WTC11 (cell line): ENCODE measurements around the gene TMEM39A. TPM values are rescaled to one million over a fixed set of nuclear protein-coding genes. Genes with fewer than 3 reads are reported as not detected.

Source experiments
- ATAC-seq: fragments of 200-7000 bp; cut with Tn5 transposase; 2 replicates; pipeline ENCODE4 v1.10.0; 2021; ENCODE audit warnings: mild to moderate bottlenecking, moderate library complexity
- CTCF ChIA-PET: fragments of 300-600 bp; sonication (Branson Sonifier 250); formaldehyde crosslinking; loops from one replicate; lab custom pipeline; 2021; ENCODE audit warnings: antibody characterized with exemption; lab: Charles Lee
- POLR2A ChIA-PET: fragments of 350-600 bp; sonication (Branson Sonifier 250); formaldehyde crosslinking; loops from one replicate; lab custom pipeline; 2021; ENCODE audit warnings: antibody characterized with exemption; lab: Charles Lee
- DNase-seq: peaks from one replicate; pipeline ENCODE4 v3.0.0; 2021; ENCODE audit warnings: low spot score
- H3K27ac Mint-ChIP-seq: 2 replicates; pipeline ENCODE4 v1.8.0; 2021; ENCODE audit warnings: mixed read lengths
- H3K27me3 Mint-ChIP-seq: 2 replicates; pipeline ENCODE4 v1.8.0; 2021; ENCODE audit warnings: low read depth, mild to moderate bottlenecking, moderate library complexity, mixed read lengths
- H3K36me3 Mint-ChIP-seq: 2 replicates; pipeline ENCODE4 v1.8.0; 2021; ENCODE audit warnings: mixed read lengths
- H3K4me1 Mint-ChIP-seq: 2 replicates; pipeline ENCODE4 v1.8.0; 2022; ENCODE audit warnings: mixed read lengths
- H3K4me3 Mint-ChIP-seq: 2 replicates; pipeline ENCODE4 v1.8.0; 2021; ENCODE audit warnings: mild to moderate bottlenecking, moderate library complexity, mixed read lengths
- H3K9me3 Mint-ChIP-seq: 2 replicates; pipeline ENCODE4 v1.8.0; 2021; ENCODE audit warnings: mixed read lengths
- CREB1 ChIP-seq: sonication (generic); formaldehyde crosslinking; IDR thresholded peaks from 2 replicates; pipeline ENCODE4 v1.8.0; 2023; ENCODE audit warnings: mild to moderate bottlenecking, missing genetic modification reagents
- FOXJ3 ChIP-seq: sonication (generic); formaldehyde crosslinking; IDR thresholded peaks from 2 replicates; pipeline ENCODE4 v1.9.0; 2021; ENCODE audit warnings: missing genetic modification reagents, mild to moderate bottlenecking, borderline replicate concordance
- JAZF1 ChIP-seq: fragments of 250-450 bp; sonication (Bioruptor Pico); IDR thresholded peaks from 2 replicates; pipeline ENCODE4 v1.9.0; 2021; ENCODE audit warnings: moderate library complexity, mild to moderate bottlenecking, inconsistent platforms
- KAT7 ChIP-seq: sonication (generic); formaldehyde crosslinking; IDR thresholded peaks from 2 replicates; pipeline ENCODE4 v1.8.1; 2023; ENCODE audit warnings: missing genetic modification reagents, mild to moderate bottlenecking, borderline replicate concordance
- PRRX2 ChIP-seq: fragments of 250-450 bp; sonication (Bioruptor Pico); IDR thresholded peaks from 2 replicates; pipeline ENCODE4 v1.8.0; 2021; ENCODE audit warnings: mild to moderate bottlenecking
- ZNF423 ChIP-seq: fragments of 250-450 bp; sonication (Bioruptor Pico); IDR thresholded peaks from 2 replicates; pipeline ENCODE4 v2.1.2; 2022; ENCODE audit warnings: mild to moderate bottlenecking, moderate library complexity
- ZNF671 ChIP-seq: fragments of 250-450 bp; sonication (Bioruptor Pico); IDR thresholded peaks from 2 replicates; pipeline ENCODE4 v1.8.0; 2021; ENCODE audit warnings: mild to moderate bottlenecking
- total RNA-seq: library from RNA; stranded (reverse); gene quantifications from 3 replicates; pipeline ENCODE4 v1.2.3, GENCODE V29; 2021
- TF ChIP-seq, protein P1 (sequence below): fragments of 250-450 bp; sonication (Bioruptor Pico); conservative IDR thresholded peaks from 2 replicates; pipeline ENCODE4 v1.9.0; 2021; ENCODE audit warnings: mild to moderate bottlenecking
- TF ChIP-seq, protein P2 (sequence below): fragments of 250-450 bp; sonication (Bioruptor Pico); IDR thresholded peaks from 2 replicates; pipeline ENCODE4 v1.8.0; 2021; ENCODE audit warnings: mild to moderate bottlenecking
- TF ChIP-seq, protein P3 (sequence below): sonication (generic); formaldehyde crosslinking; IDR thresholded peaks from 2 replicates; pipeline ENCODE4 v1.8.0; 2022; ENCODE audit warnings: mild to moderate bottlenecking, missing genetic modification reagents
- TF ChIP-seq, protein P4 (sequence below): sonication (generic); formaldehyde crosslinking; IDR thresholded peaks from 2 replicates; pipeline ENCODE4 v1.8.0; 2023; ENCODE audit warnings: missing genetic modification reagents
- TF ChIP-seq, protein P5 (sequence below): sonication (generic); formaldehyde crosslinking; IDR thresholded peaks from 2 replicates; pipeline ENCODE4 v1.8.1; 2022; ENCODE audit warnings: low read depth, mild to moderate bottlenecking, moderate library complexity, missing genetic modification reagents, borderline replicate concordance
- TF ChIP-seq, protein P6 (sequence below): fragments of 250-450 bp; sonication (Bioruptor Pico); IDR thresholded peaks from 2 replicates; pipeline ENCODE4 v1.9.0; 2021; ENCODE audit warnings: mild to moderate bottlenecking, borderline replicate concordance
- TF ChIP-seq, protein P7 (sequence below): sonication (generic); formaldehyde crosslinking; IDR thresholded peaks from 2 replicates; pipeline ENCODE4 v1.8.0; 2023; ENCODE audit warnings: mild to moderate bottlenecking, missing genetic modification reagents
- TF ChIP-seq, protein P8 (sequence below): sonication (generic); formaldehyde crosslinking; IDR thresholded peaks from 2 replicates; pipeline ENCODE4 v1.8.1; 2022; ENCODE audit warnings: low read depth, missing genetic modification reagents, borderline replicate concordance
- TF ChIP-seq, protein P9 (sequence below): sonication (generic); formaldehyde crosslinking; IDR thresholded peaks from 2 replicates; pipeline ENCODE4 v1.8.0; 2022; ENCODE audit warnings: mild to moderate bottlenecking, missing genetic modification reagents

TMEM39A gene
- total RNA-seq, 1 experiment from 2014 or later, result 44.5 TPM

DNA sequence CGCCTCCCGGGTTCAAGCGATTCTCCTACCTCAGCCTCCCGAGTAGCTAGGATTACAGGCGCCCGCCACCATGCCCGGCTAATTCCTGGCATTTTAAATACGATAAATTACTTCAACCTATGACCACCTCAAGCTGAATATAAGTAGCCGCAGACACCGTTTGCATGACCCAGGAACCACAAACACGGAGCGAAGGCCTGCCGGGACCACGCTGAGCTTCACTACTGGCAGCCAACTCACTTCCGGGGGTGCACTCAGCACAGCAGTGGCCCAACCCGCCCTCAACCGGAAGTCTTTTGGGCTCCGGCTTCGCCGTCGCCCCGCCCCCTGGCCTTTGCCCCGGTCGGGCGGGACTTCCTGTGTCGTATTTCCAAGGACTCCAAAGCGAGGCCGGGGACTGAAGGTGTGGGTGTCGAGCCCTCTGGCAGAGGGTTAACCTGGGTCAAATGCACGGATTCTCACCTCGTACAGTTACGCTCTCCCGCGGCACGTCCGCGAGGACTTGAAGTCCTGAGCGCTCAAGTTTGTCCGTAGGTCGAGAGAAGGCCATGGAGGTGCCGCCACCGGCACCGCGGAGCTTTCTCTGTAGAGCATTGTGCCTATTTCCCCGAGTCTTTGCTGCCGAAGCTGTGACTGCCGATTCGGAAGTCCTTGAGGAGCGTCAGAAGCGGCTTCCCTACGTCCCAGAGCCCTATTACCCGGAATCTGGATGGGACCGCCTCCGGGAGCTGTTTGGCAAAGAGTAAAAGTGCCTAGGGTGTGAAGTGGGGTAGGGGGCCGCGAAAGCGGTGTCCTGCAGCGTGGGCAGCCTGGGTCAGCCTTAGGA is 35.0 kb upstream of the TMEM39A start, which contains the start of gene TIMMDC1 (continued):
- TF ChIP-seq, protein P1, sequence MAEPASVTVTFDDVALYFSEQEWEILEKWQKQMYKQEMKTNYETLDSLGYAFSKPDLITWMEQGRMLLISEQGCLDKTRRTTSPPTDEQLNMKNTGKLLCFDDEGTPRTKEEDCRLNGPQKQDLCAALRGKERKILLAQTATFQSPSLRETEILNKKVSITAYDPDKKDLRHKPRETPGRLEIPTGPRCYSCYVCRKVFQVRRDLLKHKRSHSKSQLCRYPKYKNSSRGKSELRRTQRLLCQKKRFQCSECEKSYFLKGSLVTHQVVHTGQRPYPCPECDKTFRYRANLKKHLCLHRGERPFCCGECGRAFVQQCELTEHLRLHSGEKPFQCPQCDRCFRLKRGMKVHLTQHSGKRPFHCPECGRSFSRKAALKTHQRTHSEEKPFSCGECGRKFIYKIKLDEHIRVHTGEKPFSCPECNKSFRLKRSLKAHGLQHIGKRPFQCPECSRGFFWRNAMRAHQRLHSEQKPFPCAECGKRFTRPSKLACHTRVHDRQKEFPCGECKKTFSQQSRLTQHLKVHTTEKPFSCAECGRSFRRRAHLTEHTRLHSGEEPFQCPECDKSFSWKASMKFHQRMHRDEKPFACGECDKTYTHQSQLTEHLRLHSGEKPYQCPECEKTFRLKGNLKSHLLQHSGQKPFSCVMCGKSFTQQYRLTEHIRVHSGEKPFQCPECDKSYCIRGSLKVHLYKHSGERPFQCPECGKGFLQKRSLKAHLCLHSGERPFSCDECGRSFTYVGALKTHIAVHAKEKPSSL, result no peak
- TF ChIP-seq, protein P2, sequence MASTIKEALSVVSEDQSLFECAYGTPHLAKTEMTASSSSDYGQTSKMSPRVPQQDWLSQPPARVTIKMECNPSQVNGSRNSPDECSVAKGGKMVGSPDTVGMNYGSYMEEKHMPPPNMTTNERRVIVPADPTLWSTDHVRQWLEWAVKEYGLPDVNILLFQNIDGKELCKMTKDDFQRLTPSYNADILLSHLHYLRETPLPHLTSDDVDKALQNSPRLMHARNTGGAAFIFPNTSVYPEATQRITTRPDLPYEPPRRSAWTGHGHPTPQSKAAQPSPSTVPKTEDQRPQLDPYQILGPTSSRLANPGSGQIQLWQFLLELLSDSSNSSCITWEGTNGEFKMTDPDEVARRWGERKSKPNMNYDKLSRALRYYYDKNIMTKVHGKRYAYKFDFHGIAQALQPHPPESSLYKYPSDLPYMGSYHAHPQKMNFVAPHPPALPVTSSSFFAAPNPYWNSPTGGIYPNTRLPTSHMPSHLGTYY (CRISPR knock-in tag), result no peak
- TF ChIP-seq, protein P3, sequence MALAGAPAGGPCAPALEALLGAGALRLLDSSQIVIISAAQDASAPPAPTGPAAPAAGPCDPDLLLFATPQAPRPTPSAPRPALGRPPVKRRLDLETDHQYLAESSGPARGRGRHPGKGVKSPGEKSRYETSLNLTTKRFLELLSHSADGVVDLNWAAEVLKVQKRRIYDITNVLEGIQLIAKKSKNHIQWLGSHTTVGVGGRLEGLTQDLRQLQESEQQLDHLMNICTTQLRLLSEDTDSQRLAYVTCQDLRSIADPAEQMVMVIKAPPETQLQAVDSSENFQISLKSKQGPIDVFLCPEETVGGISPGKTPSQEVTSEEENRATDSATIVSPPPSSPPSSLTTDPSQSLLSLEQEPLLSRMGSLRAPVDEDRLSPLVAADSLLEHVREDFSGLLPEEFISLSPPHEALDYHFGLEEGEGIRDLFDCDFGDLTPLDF (CRISPR knock-in tag), result no peak
- TF ChIP-seq, protein P4, sequence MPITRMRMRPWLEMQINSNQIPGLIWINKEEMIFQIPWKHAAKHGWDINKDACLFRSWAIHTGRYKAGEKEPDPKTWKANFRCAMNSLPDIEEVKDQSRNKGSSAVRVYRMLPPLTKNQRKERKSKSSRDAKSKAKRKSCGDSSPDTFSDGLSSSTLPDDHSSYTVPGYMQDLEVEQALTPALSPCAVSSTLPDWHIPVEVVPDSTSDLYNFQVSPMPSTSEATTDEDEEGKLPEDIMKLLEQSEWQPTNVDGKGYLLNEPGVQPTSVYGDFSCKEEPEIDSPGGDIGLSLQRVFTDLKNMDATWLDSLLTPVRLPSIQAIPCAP (CRISPR knock-in tag), result peak; percentile 65
- TF ChIP-seq, protein P5, sequence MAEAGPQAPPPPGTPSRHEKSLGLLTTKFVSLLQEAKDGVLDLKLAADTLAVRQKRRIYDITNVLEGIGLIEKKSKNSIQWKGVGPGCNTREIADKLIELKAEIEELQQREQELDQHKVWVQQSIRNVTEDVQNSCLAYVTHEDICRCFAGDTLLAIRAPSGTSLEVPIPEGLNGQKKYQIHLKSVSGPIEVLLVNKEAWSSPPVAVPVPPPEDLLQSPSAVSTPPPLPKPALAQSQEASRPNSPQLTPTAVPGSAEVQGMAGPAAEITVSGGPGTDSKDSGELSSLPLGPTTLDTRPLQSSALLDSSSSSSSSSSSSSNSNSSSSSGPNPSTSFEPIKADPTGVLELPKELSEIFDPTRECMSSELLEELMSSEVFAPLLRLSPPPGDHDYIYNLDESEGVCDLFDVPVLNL (CRISPR knock-in tag), result no peak
- TF ChIP-seq ZNF671 (CRISPR knock-in tag) (peak; percentile 28; the same call in 1 of the 2 replicates), CREB1 (CRISPR knock-in tag) (0 out of 2 replicates have a peak, but pooled peaks have one; percentile 18), KAT7 (CRISPR knock-in tag) (0 out of 2 replicates have a peak, but pooled peaks have one; percentile 13)
- TF ChIP-seq, protein P6, sequence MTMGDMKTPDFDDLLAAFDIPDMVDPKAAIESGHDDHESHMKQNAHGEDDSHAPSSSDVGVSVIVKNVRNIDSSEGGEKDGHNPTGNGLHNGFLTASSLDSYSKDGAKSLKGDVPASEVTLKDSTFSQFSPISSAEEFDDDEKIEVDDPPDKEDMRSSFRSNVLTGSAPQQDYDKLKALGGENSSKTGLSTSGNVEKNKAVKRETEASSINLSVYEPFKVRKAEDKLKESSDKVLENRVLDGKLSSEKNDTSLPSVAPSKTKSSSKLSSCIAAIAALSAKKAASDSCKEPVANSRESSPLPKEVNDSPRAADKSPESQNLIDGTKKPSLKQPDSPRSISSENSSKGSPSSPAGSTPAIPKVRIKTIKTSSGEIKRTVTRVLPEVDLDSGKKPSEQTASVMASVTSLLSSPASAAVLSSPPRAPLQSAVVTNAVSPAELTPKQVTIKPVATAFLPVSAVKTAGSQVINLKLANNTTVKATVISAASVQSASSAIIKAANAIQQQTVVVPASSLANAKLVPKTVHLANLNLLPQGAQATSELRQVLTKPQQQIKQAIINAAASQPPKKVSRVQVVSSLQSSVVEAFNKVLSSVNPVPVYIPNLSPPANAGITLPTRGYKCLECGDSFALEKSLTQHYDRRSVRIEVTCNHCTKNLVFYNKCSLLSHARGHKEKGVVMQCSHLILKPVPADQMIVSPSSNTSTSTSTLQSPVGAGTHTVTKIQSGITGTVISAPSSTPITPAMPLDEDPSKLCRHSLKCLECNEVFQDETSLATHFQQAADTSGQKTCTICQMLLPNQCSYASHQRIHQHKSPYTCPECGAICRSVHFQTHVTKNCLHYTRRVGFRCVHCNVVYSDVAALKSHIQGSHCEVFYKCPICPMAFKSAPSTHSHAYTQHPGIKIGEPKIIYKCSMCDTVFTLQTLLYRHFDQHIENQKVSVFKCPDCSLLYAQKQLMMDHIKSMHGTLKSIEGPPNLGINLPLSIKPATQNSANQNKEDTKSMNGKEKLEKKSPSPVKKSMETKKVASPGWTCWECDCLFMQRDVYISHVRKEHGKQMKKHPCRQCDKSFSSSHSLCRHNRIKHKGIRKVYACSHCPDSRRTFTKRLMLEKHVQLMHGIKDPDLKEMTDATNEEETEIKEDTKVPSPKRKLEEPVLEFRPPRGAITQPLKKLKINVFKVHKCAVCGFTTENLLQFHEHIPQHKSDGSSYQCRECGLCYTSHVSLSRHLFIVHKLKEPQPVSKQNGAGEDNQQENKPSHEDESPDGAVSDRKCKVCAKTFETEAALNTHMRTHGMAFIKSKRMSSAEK, result no peak

DNA sequence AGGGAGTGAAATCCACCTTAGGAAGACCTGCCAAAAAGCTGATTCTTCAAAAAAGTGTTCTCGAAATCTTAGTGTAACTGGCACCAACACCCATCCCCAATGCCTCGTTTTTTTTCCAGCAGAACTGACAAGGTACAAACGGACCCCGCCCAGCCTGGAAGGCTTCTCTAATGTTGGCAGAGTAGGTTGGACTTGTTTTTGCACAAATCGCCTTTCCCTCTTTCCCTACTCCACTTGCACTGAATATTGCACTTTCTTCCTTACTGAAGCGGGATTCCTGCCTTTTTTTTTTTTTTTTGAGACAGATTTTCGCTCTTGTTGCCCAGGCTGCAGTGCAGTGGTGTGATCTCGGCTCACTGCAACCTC is 34.4 kb upstream of the TMEM39A start:
- DNase-seq, result no peak
- ChIA-PET POLR2A (interaction anchor here (0.6 to 2.8 kb wide), 4 partner anchors 28 to 268 kb away, joined by 3 to 17 read pairs (median 4); partner anchors contain the start of genes POGLUT1 and TMEM39A), CTCF (interaction anchor here (0.7 to 2.0 kb wide), 5 partner anchors 10 to 529 kb away, joined by 3 to 5 read pairs (median 4); partner anchors contain the start of genes POGLUT1 and TMEM39A)
- Mint-ChIP-seq H3K36me3 (peaks cover 3% of the 10 kb centered on the region; the same call in 1 of the 2 replicates), H3K4me1 (peaks cover 11% of the 10 kb centered on the region), H3K27ac (peak overlapping the region; percentile 99), H3K4me3 (peak overlapping the region; percentile 99), H3K27me3 (no peaks in the 10 kb centered on the region), H3K9me3 (no peaks in the 10 kb centered on the region)
- peak; percentile 13 for ATAC-seq
- TF ChIP-seq JAZF1 (CRISPR knock-in tag), result no peak
- TF ChIP-seq, protein P7, sequence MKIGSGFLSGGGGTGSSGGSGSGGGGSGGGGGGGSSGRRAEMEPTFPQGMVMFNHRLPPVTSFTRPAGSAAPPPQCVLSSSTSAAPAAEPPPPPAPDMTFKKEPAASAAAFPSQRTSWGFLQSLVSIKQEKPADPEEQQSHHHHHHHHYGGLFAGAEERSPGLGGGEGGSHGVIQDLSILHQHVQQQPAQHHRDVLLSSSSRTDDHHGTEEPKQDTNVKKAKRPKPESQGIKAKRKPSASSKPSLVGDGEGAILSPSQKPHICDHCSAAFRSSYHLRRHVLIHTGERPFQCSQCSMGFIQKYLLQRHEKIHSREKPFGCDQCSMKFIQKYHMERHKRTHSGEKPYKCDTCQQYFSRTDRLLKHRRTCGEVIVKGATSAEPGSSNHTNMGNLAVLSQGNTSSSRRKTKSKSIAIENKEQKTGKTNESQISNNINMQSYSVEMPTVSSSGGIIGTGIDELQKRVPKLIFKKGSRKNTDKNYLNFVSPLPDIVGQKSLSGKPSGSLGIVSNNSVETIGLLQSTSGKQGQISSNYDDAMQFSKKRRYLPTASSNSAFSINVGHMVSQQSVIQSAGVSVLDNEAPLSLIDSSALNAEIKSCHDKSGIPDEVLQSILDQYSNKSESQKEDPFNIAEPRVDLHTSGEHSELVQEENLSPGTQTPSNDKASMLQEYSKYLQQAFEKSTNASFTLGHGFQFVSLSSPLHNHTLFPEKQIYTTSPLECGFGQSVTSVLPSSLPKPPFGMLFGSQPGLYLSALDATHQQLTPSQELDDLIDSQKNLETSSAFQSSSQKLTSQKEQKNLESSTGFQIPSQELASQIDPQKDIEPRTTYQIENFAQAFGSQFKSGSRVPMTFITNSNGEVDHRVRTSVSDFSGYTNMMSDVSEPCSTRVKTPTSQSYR (CRISPR knock-in tag), result no peak
- TF ChIP-seq, protein P8, sequence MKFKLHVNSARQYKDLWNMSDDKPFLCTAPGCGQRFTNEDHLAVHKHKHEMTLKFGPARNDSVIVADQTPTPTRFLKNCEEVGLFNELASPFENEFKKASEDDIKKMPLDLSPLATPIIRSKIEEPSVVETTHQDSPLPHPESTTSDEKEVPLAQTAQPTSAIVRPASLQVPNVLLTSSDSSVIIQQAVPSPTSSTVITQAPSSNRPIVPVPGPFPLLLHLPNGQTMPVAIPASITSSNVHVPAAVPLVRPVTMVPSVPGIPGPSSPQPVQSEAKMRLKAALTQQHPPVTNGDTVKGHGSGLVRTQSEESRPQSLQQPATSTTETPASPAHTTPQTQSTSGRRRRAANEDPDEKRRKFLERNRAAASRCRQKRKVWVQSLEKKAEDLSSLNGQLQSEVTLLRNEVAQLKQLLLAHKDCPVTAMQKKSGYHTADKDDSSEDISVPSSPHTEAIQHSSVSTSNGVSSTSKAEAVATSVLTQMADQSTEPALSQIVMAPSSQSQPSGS (CRISPR knock-in tag), result no peak
- no peak for TF ChIP-seq FOXJ3
- TF ChIP-seq, protein P9, sequence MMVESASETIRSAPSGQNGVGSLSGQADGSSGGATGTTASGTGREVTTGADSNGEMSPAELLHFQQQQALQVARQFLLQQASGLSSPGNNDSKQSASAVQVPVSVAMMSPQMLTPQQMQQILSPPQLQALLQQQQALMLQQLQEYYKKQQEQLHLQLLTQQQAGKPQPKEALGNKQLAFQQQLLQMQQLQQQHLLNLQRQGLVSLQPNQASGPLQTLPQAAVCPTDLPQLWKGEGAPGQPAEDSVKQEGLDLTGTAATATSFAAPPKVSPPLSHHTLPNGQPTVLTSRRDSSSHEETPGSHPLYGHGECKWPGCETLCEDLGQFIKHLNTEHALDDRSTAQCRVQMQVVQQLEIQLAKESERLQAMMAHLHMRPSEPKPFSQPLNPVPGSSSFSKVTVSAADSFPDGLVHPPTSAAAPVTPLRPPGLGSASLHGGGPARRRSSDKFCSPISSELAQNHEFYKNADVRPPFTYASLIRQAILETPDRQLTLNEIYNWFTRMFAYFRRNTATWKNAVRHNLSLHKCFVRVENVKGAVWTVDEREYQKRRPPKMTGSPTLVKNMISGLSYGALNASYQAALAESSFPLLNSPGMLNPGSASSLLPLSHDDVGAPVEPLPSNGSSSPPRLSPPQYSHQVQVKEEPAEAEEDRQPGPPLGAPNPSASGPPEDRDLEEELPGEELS (CRISPR knock-in tag), result no peak
- TF ChIP-seq ZNF423 (CRISPR knock-in tag), result no peak
- TF ChIP-seq PRRX2 (CRISPR knock-in tag), result no peak
